ENCODE results near the gene DNAL1.

The DNAL1 gene

DNA sequence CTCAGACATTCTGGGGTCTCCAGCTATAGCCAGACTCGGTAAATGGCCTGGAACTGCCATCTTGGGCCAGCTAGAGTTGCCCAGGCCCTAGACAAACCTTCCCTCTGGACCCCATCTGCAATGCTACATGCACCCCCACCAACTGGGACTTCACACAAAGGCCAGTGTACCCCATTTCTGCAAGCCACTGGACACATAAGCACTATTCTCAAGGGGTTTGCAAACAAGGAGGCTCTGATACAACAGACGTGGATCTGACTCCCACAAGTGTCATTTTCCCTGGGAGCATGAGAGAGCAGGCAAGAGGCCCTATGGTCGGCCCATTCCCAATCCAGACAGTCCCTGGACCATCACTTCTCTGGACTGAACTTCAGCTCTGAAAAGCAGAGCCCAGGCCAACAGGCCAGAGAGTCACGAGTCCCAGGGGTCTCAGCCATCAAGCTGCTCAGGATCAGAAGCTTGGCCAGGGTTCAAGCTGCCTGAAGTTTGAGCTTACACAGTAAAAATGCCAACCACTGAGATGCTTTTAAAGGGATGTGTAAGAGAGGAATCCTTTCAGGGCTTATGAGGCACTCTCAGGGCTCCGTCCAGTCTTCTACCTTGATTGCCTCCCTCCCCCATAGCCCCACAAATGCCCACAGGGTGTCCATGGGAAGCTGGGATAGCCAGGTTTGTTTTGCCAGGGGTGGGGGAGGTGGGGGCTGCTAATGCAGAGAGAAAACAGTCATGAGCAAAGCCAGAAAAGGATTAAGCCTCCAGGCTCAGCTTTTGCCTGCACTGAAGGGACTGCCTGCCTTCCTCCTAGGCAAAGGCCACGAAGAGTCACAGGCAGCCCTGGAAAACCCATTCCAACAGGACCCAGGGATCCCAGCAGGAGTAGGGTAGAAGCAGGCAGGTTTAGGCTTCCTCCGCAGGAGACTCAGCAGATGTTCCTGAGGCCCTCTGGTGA, 101.1 kb downstream of the DNAL1 start:
- no peak for DNase-seq

DNA sequence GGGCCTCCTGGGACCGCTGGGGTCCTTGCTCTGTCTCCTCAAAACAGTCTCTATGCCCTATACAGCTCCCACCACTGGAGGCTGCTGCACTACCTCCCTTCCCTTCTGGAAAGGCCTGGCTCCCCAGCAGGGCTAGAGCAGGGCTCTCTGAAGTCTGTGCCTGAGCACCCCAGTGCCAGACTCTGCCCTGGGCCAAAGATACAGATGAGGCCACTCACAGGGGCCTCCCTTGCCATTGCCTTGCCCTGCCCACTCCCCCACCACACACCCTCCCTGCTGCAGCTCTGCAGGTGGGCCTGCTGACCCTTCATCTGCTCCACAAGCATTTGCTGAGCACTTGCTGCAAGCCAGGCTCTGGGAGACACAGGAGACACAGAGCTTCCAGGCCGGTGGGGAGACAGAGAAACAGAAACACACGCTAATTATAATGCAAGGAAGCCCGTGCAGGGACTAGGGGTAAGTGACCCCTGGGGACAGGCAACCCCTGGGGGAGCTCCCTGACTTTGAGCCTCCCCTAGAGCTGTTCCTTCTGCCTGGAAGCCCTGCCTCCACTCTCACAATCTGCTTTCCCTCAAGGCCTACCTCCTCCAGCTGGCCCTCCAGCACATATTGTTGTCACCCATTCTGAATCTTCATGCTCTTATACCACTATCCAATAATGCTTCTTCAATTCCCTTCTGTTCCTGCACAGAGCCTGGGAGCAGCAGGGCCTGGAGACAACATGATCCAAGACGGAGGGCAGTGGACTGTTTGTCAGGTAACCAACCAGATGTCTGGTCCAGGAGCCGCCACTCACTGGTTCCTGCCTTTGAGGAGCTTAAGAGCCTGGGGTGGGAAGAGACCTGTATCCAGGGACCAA, 102.0 kb downstream of the DNAL1 start:
- DNase-seq: no peak

DNA sequence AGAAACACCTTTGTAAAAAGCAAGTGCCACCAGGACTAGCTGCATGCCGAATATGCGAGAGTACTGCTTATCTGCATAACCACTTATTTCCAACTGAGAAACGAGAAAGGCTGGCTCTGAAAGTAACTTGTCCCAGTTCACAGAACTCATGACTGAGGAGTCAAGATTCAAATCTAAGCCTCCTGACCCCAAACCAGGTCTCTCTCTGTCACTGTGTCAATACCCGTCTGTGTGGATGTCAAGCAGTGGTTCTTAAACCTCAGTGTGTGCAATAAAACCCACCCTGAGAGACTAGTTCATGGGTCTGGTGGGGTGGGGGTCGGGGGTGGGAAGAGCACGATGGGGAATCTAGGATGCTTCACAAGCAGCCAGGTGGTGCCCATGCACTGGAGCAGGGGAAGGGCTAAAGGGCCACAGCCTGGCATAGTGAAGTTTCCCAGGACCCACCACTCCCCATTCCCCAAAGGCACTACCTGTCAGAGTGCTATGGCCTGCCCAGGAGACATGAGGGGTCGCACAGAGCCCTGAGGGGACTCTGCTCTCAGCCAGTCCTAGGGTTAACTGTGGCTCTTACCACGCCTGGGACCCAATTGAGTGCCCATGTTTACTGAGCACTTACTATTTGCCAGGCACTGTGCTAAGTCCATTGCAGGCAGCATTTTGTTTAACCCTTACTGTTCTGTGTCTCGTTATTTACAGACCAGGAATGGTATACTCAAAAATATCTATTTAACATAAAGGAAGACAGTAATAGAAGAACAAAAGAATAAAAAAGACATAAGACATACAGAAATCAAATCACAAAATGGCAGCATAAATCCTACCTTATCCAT, 102.8 kb downstream of the DNAL1 start:
- no peak for DNase-seq

DNA sequence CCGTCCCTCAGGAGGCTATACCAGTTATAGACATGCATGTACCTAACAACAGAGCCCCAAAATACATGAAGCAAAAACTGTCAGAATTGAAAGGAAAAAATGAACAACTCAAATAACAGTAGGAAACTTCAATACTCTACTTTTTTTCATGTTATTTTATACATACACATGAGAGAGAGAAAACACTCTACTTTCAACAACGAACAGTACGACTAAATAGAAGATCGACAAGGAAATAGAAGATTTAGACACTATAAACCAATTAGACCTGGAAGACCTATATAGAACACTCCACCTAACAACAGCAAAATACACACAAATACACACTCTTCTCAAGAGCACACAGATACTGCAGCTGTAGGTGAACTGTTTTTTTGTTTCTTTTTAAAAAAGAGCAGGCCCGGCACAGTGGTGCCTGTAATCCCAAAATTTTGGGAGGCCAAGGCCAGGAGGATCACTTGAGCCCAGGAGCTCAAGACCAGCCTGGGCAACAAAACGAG, 104.1 kb downstream of the DNAL1 start:
- no peak for DNase-seq

DNA sequence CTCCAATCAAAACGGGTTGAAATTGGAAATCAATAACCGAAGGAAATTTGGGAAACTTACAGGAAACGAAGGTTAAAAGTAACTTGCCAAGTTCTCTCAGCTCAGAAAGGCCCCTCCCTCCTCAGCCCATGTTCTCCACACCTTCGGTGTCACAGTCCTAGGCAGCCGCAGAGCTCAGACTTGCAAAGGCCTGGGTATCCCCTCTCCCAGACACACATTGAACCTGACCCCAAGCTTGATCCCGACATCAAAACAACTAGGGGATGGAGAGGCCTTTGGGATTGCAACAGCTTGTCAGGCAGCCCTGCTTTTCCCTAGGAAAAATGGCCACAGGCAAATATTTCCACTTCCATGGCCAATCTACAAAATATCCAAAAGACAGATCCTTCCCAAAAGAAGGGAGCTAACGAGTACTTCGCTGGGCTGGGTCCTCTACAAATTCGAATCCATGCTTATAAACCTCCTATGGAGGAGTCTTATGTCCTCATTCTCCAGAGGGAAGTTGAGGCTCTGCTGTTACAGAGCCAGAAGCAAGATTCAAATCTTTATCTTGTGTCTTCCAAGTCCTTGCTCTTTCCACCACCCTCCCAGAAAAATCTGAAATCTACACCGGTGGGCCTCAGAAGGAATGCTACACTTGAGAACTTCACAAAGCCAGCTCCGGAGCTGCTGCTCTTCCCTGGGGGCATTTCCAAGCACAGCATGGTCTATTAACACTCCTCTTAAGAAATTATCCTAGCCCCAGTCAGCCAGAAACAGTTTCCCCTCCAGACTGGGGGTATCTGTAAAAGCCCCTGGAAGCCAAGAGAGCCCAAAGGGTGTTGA, 105.1 kb downstream of the DNAL1 start:
- DNase-seq: no peak

DNA sequence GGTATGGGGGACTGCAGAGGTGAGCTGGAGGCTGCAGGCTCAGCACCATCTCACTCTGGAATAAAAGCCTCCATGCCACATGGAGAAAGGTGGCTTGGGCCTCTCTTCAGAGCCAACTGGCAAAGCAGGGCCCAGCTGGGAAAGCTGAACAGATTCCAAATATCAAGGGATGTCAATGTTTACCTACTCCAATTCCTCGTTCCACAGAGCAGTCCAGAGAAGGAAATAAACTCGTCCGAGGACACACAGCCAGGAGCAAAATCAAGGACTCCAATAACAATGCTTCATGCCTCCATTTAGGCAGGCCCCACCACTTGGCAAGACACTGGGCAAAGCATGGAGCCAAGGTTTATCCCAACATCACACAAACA, 105.7 kb downstream of the DNAL1 start:
- no peak for DNase-seq

DNA sequence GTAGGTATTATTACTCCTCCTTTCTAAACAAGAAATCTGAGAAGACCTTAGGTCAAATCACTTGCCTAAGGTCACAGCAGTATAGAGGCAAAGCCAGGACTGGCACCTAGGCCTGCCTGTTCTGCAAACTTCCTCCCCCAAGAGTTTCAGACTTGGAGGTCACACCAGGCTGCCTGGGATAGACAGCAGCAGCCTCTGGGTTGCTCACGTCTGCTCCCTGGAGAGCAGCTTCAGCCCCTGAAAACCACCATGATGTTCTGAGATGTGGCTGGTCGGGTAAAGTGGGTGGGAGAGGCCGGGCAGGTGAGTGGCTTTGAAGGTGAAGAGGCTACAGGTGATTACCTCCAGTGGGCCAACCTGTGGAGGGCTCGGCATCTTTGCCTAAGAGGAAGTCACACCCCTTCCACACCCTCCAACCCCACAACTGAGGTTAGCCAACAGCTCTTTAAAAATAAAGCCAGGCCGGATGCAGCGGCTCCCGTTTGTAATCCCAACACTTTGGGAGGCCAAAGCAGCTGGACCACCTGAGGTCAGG, 106.4 kb downstream of the DNAL1 start:
- no peak for DNase-seq

DNA sequence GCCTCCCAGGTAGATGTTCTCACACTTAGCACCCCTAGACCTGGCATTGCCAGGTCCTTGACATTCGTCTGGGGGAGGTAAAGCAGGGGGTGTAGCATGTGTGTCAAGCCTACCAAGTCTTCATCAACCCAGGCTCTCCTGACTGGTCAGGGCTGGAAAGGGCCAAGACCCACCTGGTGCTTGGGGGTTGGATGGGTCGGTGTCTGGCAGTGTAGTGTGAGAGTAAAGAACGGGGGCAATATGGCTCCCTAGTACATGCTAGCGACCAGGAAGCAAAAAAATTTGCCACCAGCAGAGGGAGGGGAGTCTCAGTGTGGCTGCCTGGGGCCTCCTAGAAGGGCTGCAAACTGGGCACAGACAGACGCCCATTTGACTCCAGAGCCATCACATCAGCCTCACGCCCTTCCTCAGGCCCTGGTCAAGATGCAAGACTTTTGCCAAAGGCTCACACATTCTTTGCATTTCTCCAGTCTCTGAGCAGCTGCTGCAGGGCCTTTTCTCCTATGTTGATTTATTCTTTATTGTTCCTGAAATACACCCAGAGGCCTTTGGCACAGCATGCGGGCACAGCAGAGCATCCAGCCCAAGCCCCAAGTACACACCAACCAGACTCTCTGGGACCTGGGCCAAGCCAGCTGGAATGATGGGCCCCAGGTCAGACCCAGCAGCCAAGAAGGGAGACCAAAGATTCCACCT, 107.7 kb downstream of the DNAL1 start:
- DNase-seq: peak in 1 of 2 experiments; percentile 40

All from SHP77 (cell line).